IMR-90 (cell line): ENCODE measurements around the gene MEN1. TPM values are rescaled to one million over a fixed set of nuclear protein-coding genes. Genes with fewer than 3 reads are reported as not detected.

Source experiments
- ATAC-seq: fragments of 200-7000 bp; cut with Tn5 transposase; 2 replicates; pipeline ENCODE4 v1.9.1; 2020; ENCODE audit warnings: low read depth, mild to moderate bottlenecking, moderate library complexity
- BruUV-seq: library from RNA; stranded (reverse); fragments of 400-500 nt; replicated peaks from 2 replicates; lab custom pipeline; 2021; lab: Mats Ljungman, UMichigan
- CTCF ChIA-PET: fragments of 300-600 bp; formaldehyde crosslinking; extraction: SDS; loops from one replicate; lab custom pipeline; 2021; ENCODE audit warnings: antibody characterized with exemption; lab: Yijun Ruan, JAX
- POLR2A ChIA-PET: fragments of 300-600 bp; sonication (Branson Sonifier 250); formaldehyde crosslinking; loops from one replicate; lab custom pipeline; 2022; ENCODE audit warnings: antibody characterized with exemption; ENCODE audit not compliant: unreplicated experiment; lab: Charles Lee
- DNase-seq: peaks from one replicate; pipeline ENCODE4 v3.0.0; 2013
- H2AFZ ChIP-seq: replicated peaks from 2 replicates; pipeline ENCODE3; 2013; ENCODE audit warnings: low read length, mild to moderate bottlenecking; ENCODE audit not compliant: poor library complexity
- H2AK5ac ChIP-seq: 2 replicates; pipeline ENCODE4 v1.6.1; 2013; ENCODE audit warnings: low read depth, low read length, inconsistent platforms
- H2AK9ac ChIP-seq: replicated peaks from 2 replicates; pipeline ENCODE3; 2013; ENCODE audit warnings: mild to moderate bottlenecking, low read depth, low read length, moderate library complexity; ENCODE audit not compliant: poor library complexity
- H2BK120ac ChIP-seq: 2 replicates; pipeline ENCODE4 v1.6.1; 2013; ENCODE audit warnings: low read depth, low read length, inconsistent platforms
- H2BK15ac ChIP-seq: 3 replicates; pipeline ENCODE4 v1.6.1; 2013; ENCODE audit warnings: low read depth, low read length, inconsistent platforms
- H2BK20ac ChIP-seq: 2 replicates; pipeline ENCODE4 v1.6.1; 2013; ENCODE audit warnings: low read depth, mild to moderate bottlenecking, inconsistent platforms, low read length, moderate library complexity
- H2BK5ac ChIP-seq: 2 replicates; pipeline ENCODE4 v1.6.1; 2013; ENCODE audit warnings: mild to moderate bottlenecking, low read depth, low read length, inconsistent platforms; ENCODE audit not compliant: poor library complexity, severe bottlenecking
- H3K14ac ChIP-seq: replicated peaks from 2 replicates; pipeline ENCODE4 v1.6.1; 2013; ENCODE audit warnings: low read depth, low read length, inconsistent platforms
- H3K18ac ChIP-seq: 2 replicates; pipeline ENCODE4 v1.6.1; 2013; ENCODE audit warnings: low read depth, low read length, control low read depth
- H3K23ac ChIP-seq: 2 replicates; pipeline ENCODE4 v1.6.1; 2013; ENCODE audit warnings: low read depth, low read length, inconsistent platforms
- H3K27ac ChIP-seq: 2 replicates; pipeline ENCODE4 v1.5.1; 2013; ENCODE audit warnings: mild to moderate bottlenecking, control low read depth, low read length; ENCODE audit not compliant: insufficient read depth
- H3K27me3 ChIP-seq: 2 replicates; pipeline ENCODE4 v1.6.1; 2013; ENCODE audit warnings: low read length; ENCODE audit not compliant: control insufficient read depth, insufficient read depth
- H3K36me3 ChIP-seq: 2 replicates; pipeline ENCODE4 v1.6.1; 2013; ENCODE audit warnings: low read length, mixed read lengths; ENCODE audit not compliant: control insufficient read depth, insufficient read depth
- H3K4ac ChIP-seq: 2 replicates; pipeline ENCODE4 v1.6.1; 2013; ENCODE audit warnings: low read depth, low read length, inconsistent platforms
- H3K4me1 ChIP-seq: 2 replicates; pipeline ENCODE4 v1.6.1; 2013; ENCODE audit warnings: low read length, mixed read lengths; ENCODE audit not compliant: control insufficient read depth, insufficient read depth
- H3K4me2 ChIP-seq: 2 replicates; pipeline ENCODE4 v1.6.1; 2013; ENCODE audit warnings: low read depth, mild to moderate bottlenecking, control low read depth, low read length, moderate library complexity
- H3K4me3 ChIP-seq: 2 replicates; pipeline ENCODE4 v1.5.1; 2013; ENCODE audit warnings: low read depth, mild to moderate bottlenecking, control low read depth, low read length, moderate library complexity; ENCODE audit not compliant: insufficient read depth
- H3K56ac ChIP-seq: 2 replicates; pipeline ENCODE4 v1.6.1; 2013; ENCODE audit warnings: low read length, inconsistent platforms; ENCODE audit not compliant: insufficient read depth; ENCODE audit errors: extremely low read depth
- H3K79me1 ChIP-seq, 2 experiments: 2 replicates each; pipeline ENCODE4 v1.6.1; 2013; ENCODE audit warnings: low read length in 2 of 2, inconsistent platforms in 1 of 2, low read depth in 1 of 2
- H3K9ac ChIP-seq: 2 replicates; pipeline ENCODE4 v1.6.1; 2013; ENCODE audit warnings: low read depth, low read length, control low read depth
- H3K9me1 ChIP-seq: 2 replicates; pipeline ENCODE4 v1.6.1; 2013; ENCODE audit warnings: low read length, inconsistent platforms; ENCODE audit not compliant: insufficient read depth
- H3K9me3 ChIP-seq: 2 replicates; pipeline ENCODE4 v1.6.1; 2013; ENCODE audit warnings: low read length; ENCODE audit not compliant: control insufficient read depth, insufficient read depth
- H4K20me1 ChIP-seq: 2 replicates; pipeline ENCODE4 v1.6.1; 2013; ENCODE audit warnings: low read length, inconsistent platforms; ENCODE audit not compliant: insufficient read depth
- H4K5ac ChIP-seq: 2 replicates; pipeline ENCODE4 v1.6.1; 2013; ENCODE audit warnings: mild to moderate bottlenecking, low read depth, low read length, control low read depth
- H4K8ac ChIP-seq, 2 experiments: 2 replicates each; pipeline ENCODE4 v1.6.1; 2013; ENCODE audit warnings: low read depth in 2 of 2, low read length in 2 of 2, control low read depth in 1 of 2, inconsistent platforms in 1 of 2
- H4K91ac ChIP-seq: 2 replicates; pipeline ENCODE4 v1.6.1; 2013; ENCODE audit warnings: low read depth, low read length, inconsistent platforms; ENCODE audit not compliant: insufficient read depth
- BHLHE40 ChIP-seq: fragments of 150-350 bp; IDR thresholded peaks from 2 replicates; pipeline ENCODE4 v1.6.1; 2016; ENCODE audit warnings: mild to moderate bottlenecking, low read depth, low read length
- CEBPB ChIP-seq: IDR thresholded peaks from 2 replicates; pipeline ENCODE4 v1.6.1; 2012; ENCODE audit warnings: low read depth, low read length, improper control_type of control experiment
- CHD1 ChIP-seq: IDR thresholded peaks from 2 replicates; pipeline ENCODE4 v1.6.1; 2012; ENCODE audit warnings: low read depth, low read length, improper control_type of control experiment
- CTCF ChIP-seq: conservative IDR thresholded peaks from 2 replicates; pipeline ENCODE4 v1.5.1; 2012; ENCODE audit warnings: mild to moderate bottlenecking, low read depth, low read length, improper control_type of control experiment
- FOS ChIP-seq: fragments of 150-350 bp; IDR thresholded peaks from 2 replicates; pipeline ENCODE4 v1.6.1; 2016; ENCODE audit warnings: low read depth, low read length
- MAZ ChIP-seq: IDR thresholded peaks from 2 replicates; pipeline ENCODE4 v1.6.1; 2012; ENCODE audit warnings: low read depth, mild to moderate bottlenecking, low read length, improper control_type of control experiment, moderate library complexity, borderline replicate concordance
- MXI1 ChIP-seq: IDR thresholded peaks from 2 replicates; pipeline ENCODE4 v1.6.1; 2012; ENCODE audit warnings: low read depth, mild to moderate bottlenecking, low read length, moderate library complexity, borderline replicate concordance
- NFE2L2 ChIP-seq: fragments of 150-350 bp; IDR thresholded peaks from 2 replicates; pipeline ENCODE4 v1.6.1; 2016; ENCODE audit warnings: low read depth, mild to moderate bottlenecking, low read length
- POLR2A ChIP-seq: IDR thresholded peaks from 2 replicates; pipeline ENCODE4 v1.6.1; 2012; ENCODE audit warnings: mild to moderate bottlenecking, low read depth, low read length
- RAD21 ChIP-seq: IDR thresholded peaks from 2 replicates; pipeline ENCODE4 v1.6.1; 2012; ENCODE audit warnings: low read length, improper control_type of control experiment
- RCOR1 ChIP-seq: IDR thresholded peaks from 2 replicates; pipeline ENCODE4 v1.6.1; 2012; ENCODE audit warnings: mild to moderate bottlenecking, low read length, improper control_type of control experiment; ENCODE audit not compliant: insufficient replicate concordance
- RFX5 ChIP-seq: IDR thresholded peaks from 2 replicates; pipeline ENCODE4 v1.8.0; 2012; ENCODE audit warnings: low read depth, mild to moderate bottlenecking, low read length, moderate library complexity
- SMC3 ChIP-seq: fragments of 150-350 bp; IDR thresholded peaks from 2 replicates; pipeline ENCODE4 v1.6.1; 2016; ENCODE audit warnings: low read depth, mild to moderate bottlenecking, antibody characterized with exemption, low read length, moderate library complexity
- USF2 ChIP-seq: fragments of 150-350 bp; IDR thresholded peaks from 2 replicates; pipeline ENCODE4 v1.6.1; 2017; ENCODE audit warnings: mild to moderate bottlenecking, antibody characterized with exemption, low read length, low read depth
- WGBS, 2 experiments: methylation state at CpG; one replicate each; pipeline versions ENCODE4 v1.1.5 to v1.1.7; 2013; ENCODE audit warnings: missing lambda C conversion rate in 2 of 2; ENCODE audit not compliant: insufficient read length in 1 of 2; ENCODE audit errors: extremely low coverage in 2 of 2; 5-methylcytosine and 5-hydroxymethylcytosine counted together
- dilution Hi-C: fragments of 300-500 bp; cut with HindIII; formaldehyde crosslinking; loops from one replicate; pipeline ENCODE4 v1.14.3; 2018; ENCODE audit warnings: low sequenced_read_pairs; ENCODE audit not compliant: unreplicated experiment
- in situ Hi-C: fragments of 300-500 bp; cut with MboI; formaldehyde crosslinking; loops from 3 replicates; pipeline ENCODE4 v1.14.3; 2019; ENCODE audit warnings: low sequenced_read_pairs, inconsistent platforms, mixed read lengths
- intact Hi-C: fragments of 100-400 bp; cut with micrococcal nuclease; formaldehyde crosslinking; loops from 2 replicates; pipeline ENCODE4 v1.10.0; 2022
- polyA plus RNA-seq, 3 experiments: library from polyadenylated mRNA; depleted of rRNA; stranded (reverse); fragments of >200 nt; gene quantifications; 2 replicates each; pipeline ENCODE4 v1.2.3, GENCODE V29; 2012; ENCODE audit warnings: low replicate concordance in 1 of 3
- total RNA-seq: library from RNA; depleted of rRNA; stranded (reverse); fragments of >200 nt; gene quantifications from 2 replicates; pipeline ENCODE4 v1.2.3, GENCODE V29; 2012
- TF ChIP-seq, protein P1 (sequence below): fragments of 150-350 bp; IDR thresholded peaks from 2 replicates; pipeline ENCODE4 v1.6.1; 2016; ENCODE audit warnings: low read depth, mild to moderate bottlenecking, low read length, moderate library complexity, borderline replicate concordance

The MEN1 gene
- total and polyA plus RNA-seq, 2 of the 4 experiments (the other 2 are of a cell fraction): 8.8 to 35.7 TPM

DNA sequence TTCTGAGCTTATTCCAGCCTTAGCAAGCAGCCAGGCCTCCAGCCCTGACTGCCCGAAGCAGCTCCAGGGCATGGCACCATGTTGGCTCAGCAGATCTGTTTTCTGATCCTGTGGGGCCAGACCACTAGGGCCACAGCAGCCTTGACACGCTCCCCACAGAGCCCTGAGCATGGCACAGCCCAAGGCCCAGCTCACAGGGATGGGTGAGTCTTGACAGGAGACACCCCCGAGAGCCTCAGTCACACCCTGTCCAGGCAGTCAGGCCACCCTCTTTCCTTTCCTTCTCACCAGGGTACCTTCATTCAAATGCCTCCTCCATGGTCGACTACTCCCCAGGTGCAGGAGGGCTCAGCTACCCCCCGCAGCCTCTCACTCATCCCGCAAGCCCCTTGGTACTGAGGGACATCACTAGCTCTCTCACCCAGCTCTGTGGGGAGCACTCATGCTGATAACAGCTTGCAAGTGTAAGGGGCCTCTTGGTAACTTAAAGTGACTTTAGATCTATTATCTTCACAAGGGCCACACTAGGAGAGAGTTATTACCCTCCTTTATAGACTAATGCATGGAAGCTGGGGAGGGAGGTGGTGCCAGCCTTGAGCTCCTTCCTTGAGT is 38.0 kb upstream of the MEN1 start:
- dilution Hi-C loops: no loop called here
- Histone ChIP-seq H3K56ac (no peak overlapping the region), H4K5ac (no peak overlapping the region), H3K9me1 (no peaks in the 10 kb centered on the region), H3K9ac (no peak overlapping the region), H3K23ac (no peak overlapping the region), H4K8ac (no peak overlapping the region), H3K36me3 (peaks cover 3% of the 10 kb centered on the region; the same call in 1 of the 2 replicates), H3K4me1 (peaks cover 14% of the 10 kb centered on the region), H2AFZ (no peak overlapping the region), H2AK5ac (peak overlapping the region; percentile 46), H3K4me3 (no peak overlapping the region), H3K18ac (no peak overlapping the region), H3K9me3 (no peaks in the 10 kb centered on the region), H3K27me3 (no peaks in the 10 kb centered on the region), H2BK15ac (peak overlapping the region; percentile 27; the same call in 1 of the 3 replicates), H2BK20ac (no peak overlapping the region), H2BK5ac (no peak overlapping the region), H2AK9ac (no peak overlapping the region), H3K79me1 (peaks cover under 1 to 38% of the 10 kb centered on the region in 2 experiments; a peak in 3 of 4 replicates), H2BK120ac (no peak overlapping the region), H4K20me1 (no peaks in the 10 kb centered on the region), H3K4ac (peak overlapping the region; percentile 7; the same call in 1 of the 2 replicates), H3K14ac (no peak overlapping the region), H3K4me2 (no peak overlapping the region), H4K91ac (no peak overlapping the region; the same call in 1 of the 2 replicates), H3K27ac (no peak overlapping the region)
- intact Hi-C loops: loop anchor here (1.0 to 5.0 kb wide), 2 partner anchors 149 to 166 kb away; partner anchors contain the start of genes ARL2 and BATF2
- DNase-seq: no peak
- TF ChIP-seq SMC3 (no peak), MXI1 (no peak), RFX5 (no peak), MAZ (no peak), USF2 (no peak), CEBPB (no peak), CHD1 (no peak), RAD21 (no peak), FOS (no peak), POLR2A (no peak), RCOR1 (no peak), BHLHE40 (no peak), NFE2L2 (no peak), CTCF (no peak)
- TF ChIP-seq, protein P1, sequence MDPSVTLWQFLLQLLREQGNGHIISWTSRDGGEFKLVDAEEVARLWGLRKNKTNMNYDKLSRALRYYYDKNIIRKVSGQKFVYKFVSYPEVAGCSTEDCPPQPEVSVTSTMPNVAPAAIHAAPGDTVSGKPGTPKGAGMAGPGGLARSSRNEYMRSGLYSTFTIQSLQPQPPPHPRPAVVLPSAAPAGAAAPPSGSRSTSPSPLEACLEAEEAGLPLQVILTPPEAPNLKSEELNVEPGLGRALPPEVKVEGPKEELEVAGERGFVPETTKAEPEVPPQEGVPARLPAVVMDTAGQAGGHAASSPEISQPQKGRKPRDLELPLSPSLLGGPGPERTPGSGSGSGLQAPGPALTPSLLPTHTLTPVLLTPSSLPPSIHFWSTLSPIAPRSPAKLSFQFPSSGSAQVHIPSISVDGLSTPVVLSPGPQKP: no peak
- 81% methylated on average over 2 of the region's 6 CpGs; no CpG with 5 or more reads in 1 of the 2 experiments for WGBS, 2 experiments
- CTCF ChIA-PET: interaction anchor here (0.6 to 3.3 kb wide), 8 partner anchors 24 to 148 kb away, joined by 3 to 15 read pairs (median 4); partner anchors contain the start of genes BATF2 and EHD1
- POLR2A ChIA-PET: interaction anchor here (1.6 kb wide), 1 partner anchor 29 kb away, joined by 6 read pairs; no protein-coding TSS in a partner anchor
- in situ Hi-C loops: loop anchor here (5.0 to 10.0 kb wide), 2 partner anchors 44 to 156 kb away; no protein-coding TSS in a partner anchor
- BruUV-seq: no TSS peak
- ATAC-seq: no peak
